ENCODE data around the gene LGI4.

LGI4 gene

DNA sequence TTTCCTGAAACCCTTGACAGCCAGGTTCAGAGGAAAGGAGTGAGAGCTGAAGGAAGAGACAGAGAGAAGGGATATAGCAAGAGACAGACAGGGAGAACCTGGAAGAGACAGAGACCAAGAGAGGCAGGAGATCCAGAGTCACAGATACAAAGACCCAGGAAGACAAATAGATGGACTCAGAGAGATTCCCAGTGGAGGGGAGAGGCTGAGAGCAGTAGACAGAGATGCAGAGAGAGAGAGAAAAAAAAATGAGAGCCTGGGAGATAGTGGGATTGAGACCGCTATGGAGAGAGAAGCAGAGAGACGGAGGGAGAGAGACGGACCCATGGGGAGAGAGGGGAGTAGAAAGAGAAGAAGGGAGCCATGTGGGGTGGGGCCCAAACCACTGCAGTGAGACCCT lies 9.0 kb upstream of the LGI4 start:
- TF ChIP-seq CTCF (conservative IDR thresholded peaks at IDR 0.05; ENCODE audit: low read length): no peak
- no peak for TF ChIP-seq EZH2phosphoT487 (IDR thresholded peaks at IDR 0.05; ENCODE audit: borderline replicate concordance)
- H3K9ac ChIP-seq (ENCODE audit: low read depth, low read length, poor library complexity, severe bottlenecking): no peak overlapping the region
- no peak overlapping the region for H2AFZ ChIP-seq (ENCODE audit: low read length)
- H3F3A ChIP-seq (ENCODE audit: low read depth): no peaks in the 10 kb centered on the region
- H3K4me2 ChIP-seq (ENCODE audit: low read depth, low read length, poor library complexity, severe bottlenecking): no peak overlapping the region
- H3K79me2 ChIP-seq (ENCODE audit: insufficient read depth, low read length): no peaks in the 10 kb centered on the region
- H3K9me3 ChIP-seq (ENCODE audit: insufficient read depth, low read depth, low read length): no peaks in the 10 kb centered on the region
- no peak overlapping the region for H3K4me3 ChIP-seq (ENCODE audit: low read length, poor library complexity, severe bottlenecking)
- no peaks in the 10 kb centered on the region for H3K9me2 ChIP-seq (replicated peaks; ENCODE audit: low read depth, low read length)
- H3K4me1 ChIP-seq (ENCODE audit: insufficient read depth, low read length, poor library complexity, severe bottlenecking): peaks cover 9% of the 10 kb centered on the region
- no peaks in the 10 kb centered on the region for H3K27me3 ChIP-seq (ENCODE audit: insufficient read depth, low read length, poor library complexity, severe bottlenecking)
- H4K20me1 ChIP-seq (ENCODE audit: insufficient read depth, low read length, poor library complexity, severe bottlenecking): no peaks in the 10 kb centered on the region
- H3K36me3 ChIP-seq (ENCODE audit: insufficient read depth, low read length): no peaks in the 10 kb centered on the region

DNA sequence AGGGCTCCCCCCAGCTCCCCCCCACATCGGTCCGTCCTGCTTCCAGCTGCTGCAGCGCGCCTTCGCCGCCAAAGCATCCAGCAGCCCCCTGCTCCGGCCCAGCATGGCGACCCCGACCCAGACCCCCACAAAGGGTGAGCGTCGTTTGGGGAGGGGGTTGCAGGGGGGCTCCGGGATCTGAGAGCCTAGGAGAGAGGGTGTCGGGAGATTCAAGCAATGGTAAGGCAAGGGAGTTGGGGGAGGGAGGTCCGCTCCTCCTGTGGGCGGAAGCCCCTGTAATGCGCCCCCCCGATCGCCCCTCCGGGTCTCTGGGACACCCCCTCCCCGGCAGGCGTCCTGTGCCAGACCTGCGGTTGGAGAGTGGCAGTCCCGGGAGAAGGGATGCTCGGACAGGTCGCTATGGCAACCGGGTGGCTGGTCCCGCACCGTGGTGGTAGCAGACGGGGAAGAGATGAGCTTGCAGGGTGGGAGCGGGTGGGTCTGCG lies 8.4 kb upstream of the LGI4 start, which contains the start of gene FXYD7:
Gene FXYD7 (plus strand): TSS at position 25 of the 485 bp plus-strand sequence. CDS start 79 bp downstream, at position 104.
- H3K4me3 ChIP-seq (ENCODE audit: low read length, poor library complexity, severe bottlenecking): peak within 1 kb of the TSS; percentile 50
- peaks cover 9% of the 10 kb centered on the region for H3K4me1 ChIP-seq (ENCODE audit: insufficient read depth, low read length, poor library complexity, severe bottlenecking)
- no peaks in the 10 kb centered on the region for H3K9me3 ChIP-seq (ENCODE audit: insufficient read depth, low read depth, low read length)
- no peak within 1 kb of the TSS for H3K9ac ChIP-seq (ENCODE audit: low read depth, low read length, poor library complexity, severe bottlenecking)
- peak within 1 kb of the TSS; percentile 58; the same call in 1 of the 2 replicates for H2AFZ ChIP-seq (ENCODE audit: low read length)
- no peaks in the 10 kb centered on the region for H3K9me2 ChIP-seq (replicated peaks; ENCODE audit: low read depth, low read length)
- H3F3A ChIP-seq (ENCODE audit: low read depth): no peaks in the 10 kb centered on the region
- no peaks in the 10 kb centered on the region for H4K20me1 ChIP-seq (ENCODE audit: insufficient read depth, low read length, poor library complexity, severe bottlenecking)
- H3K27me3 ChIP-seq (ENCODE audit: insufficient read depth, low read length, poor library complexity, severe bottlenecking): no peaks in the 10 kb centered on the region
- TF ChIP-seq CTCF (conservative IDR thresholded peaks at IDR 0.05; ENCODE audit: low read length) (no peak), EZH2phosphoT487 (IDR thresholded peaks at IDR 0.05; ENCODE audit: borderline replicate concordance) (no peak)
- peak within 1 kb of the TSS; percentile 62 for H3K4me2 ChIP-seq (ENCODE audit: low read depth, low read length, poor library complexity, severe bottlenecking)
- no peaks in the 10 kb centered on the region for H3K36me3 ChIP-seq (ENCODE audit: insufficient read depth, low read length)
- H3K79me2 ChIP-seq (ENCODE audit: insufficient read depth, low read length): no peaks in the 10 kb centered on the region

- TF ChIP-seq CTCF (conservative IDR thresholded peaks at IDR 0.05; ENCODE audit: low read length): peak; percentile 45
- TF ChIP-seq EZH2phosphoT487 (IDR thresholded peaks at IDR 0.05; ENCODE audit: borderline replicate concordance): no peak
- H3K27me3 ChIP-seq (ENCODE audit: insufficient read depth, low read length, poor library complexity, severe bottlenecking): no peaks in the 10 kb centered on the region
- no peak overlapping the region for H3K9ac ChIP-seq (ENCODE audit: low read depth, low read length, poor library complexity, severe bottlenecking)
- H3K36me3 ChIP-seq (ENCODE audit: insufficient read depth, low read length): no peaks in the 10 kb centered on the region
- H2AFZ ChIP-seq (ENCODE audit: low read length): peak overlapping the region; percentile 30; the same call in 1 of the 2 replicates
- peak overlapping the region; percentile 62 for H3K4me2 ChIP-seq (ENCODE audit: low read depth, low read length, poor library complexity, severe bottlenecking)
- H3K4me1 ChIP-seq (ENCODE audit: insufficient read depth, low read length, poor library complexity, severe bottlenecking): peaks cover 9% of the 10 kb centered on the region
- H3K9me3 ChIP-seq (ENCODE audit: insufficient read depth, low read depth, low read length): no peaks in the 10 kb centered on the region
- H3K79me2 ChIP-seq (ENCODE audit: insufficient read depth, low read length): no peaks in the 10 kb centered on the region
- H3F3A ChIP-seq (ENCODE audit: low read depth): no peaks in the 10 kb centered on the region
- peak overlapping the region; percentile 50 for H3K4me3 ChIP-seq (ENCODE audit: low read length, poor library complexity, severe bottlenecking)
- no peaks in the 10 kb centered on the region for H3K9me2 ChIP-seq (replicated peaks; ENCODE audit: low read depth, low read length)
- no peaks in the 10 kb centered on the region for H4K20me1 ChIP-seq (ENCODE audit: insufficient read depth, low read length, poor library complexity, severe bottlenecking)
These were observed 7.9 kb upstream of the LGI4 start for GRCh38 chr19:35142606-35143230.
